ENCODE results near the gene NOLC1.

The NOLC1 gene
- total RNA-seq: 174 to 729 reads per million in 2 experiments

DNA sequence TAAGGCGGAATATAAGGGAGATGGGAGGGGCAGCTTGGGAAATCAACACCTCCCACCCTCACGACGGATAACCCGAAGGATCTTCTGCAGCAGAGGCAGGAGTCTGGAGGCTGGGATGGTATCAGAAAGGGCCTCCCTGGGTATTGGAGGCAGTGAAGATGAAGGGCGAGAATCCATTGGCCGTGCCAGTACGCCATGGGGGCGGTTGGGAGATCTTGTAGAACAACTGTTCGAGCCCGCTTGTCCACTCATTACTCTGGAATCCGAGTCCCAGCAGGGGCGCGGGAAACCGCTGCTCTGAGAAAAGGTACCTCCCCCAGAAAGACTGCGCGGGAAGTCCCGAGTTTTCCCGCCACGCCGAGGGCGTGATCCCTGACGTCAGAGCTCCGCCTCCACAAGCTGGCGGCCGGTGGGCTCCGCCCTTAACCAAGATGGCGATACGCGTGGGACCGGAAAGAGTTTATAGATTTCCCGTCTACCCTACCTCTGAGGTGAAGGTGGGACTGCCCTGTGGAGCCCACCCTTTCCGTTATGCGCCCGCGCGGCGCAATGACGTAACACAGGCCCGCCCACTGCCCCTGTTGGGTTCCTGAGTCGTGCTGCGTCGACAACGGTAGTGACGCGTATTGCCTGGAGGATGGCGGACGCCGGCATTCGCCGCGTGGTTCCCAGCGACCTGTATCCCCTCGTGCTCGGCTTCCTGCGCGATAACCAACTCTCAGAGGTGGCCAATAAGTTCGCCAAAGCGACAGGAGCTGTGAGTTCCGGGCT, at the start of gene NOLC1:
NOLC1 (plus strand) TSS at position 616 of the 771 bp plus-strand sequence; CDS start at position 638, 22 bp downstream.
- DNase-seq (ENCODE audit: low read depth): peak; percentile 100

DNA sequence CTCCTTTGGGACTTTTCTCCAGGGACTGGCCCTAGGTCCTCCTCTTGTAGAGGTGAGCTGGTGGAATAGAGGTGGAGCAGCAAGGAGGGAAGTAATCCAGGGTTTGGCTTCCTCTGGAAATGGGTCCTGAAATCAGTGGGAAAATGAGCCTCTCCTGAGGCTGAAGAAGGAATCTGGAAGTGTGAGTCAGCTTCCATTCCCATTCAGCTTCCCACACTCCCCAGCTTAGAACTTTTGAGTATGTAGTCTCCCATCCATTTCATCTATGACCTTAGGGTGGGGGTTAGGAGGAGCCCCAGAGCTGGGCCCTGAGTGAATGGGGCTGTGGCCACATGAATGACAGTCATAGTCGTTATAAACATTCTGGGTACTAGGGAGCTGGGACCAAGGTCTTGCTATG, 49.8 kb upstream of the NOLC1 start:
- DNase-seq (ENCODE audit: low read depth): no peak

DNA sequence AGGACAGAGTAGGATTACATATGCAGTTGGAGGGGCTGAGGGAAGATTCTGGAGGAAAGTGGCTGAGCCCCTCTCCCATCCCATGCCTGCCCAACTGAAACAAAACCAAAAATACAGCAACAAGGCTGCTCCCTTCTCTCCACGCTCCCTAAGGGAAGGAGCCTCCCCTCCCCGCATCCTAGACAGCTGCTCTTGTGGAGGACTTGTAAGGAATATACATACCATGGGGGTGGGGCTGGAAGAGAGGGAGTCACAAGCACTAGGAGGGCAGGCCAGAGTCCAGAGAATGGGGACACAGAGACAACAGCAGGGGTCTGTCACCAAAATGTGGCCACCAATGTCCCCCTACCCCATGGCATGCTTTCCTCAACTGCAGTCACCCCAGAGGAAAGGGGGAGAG, 45.2 kb upstream of the NOLC1 start:
- no peak for DNase-seq (ENCODE audit: low read depth)

DNA sequence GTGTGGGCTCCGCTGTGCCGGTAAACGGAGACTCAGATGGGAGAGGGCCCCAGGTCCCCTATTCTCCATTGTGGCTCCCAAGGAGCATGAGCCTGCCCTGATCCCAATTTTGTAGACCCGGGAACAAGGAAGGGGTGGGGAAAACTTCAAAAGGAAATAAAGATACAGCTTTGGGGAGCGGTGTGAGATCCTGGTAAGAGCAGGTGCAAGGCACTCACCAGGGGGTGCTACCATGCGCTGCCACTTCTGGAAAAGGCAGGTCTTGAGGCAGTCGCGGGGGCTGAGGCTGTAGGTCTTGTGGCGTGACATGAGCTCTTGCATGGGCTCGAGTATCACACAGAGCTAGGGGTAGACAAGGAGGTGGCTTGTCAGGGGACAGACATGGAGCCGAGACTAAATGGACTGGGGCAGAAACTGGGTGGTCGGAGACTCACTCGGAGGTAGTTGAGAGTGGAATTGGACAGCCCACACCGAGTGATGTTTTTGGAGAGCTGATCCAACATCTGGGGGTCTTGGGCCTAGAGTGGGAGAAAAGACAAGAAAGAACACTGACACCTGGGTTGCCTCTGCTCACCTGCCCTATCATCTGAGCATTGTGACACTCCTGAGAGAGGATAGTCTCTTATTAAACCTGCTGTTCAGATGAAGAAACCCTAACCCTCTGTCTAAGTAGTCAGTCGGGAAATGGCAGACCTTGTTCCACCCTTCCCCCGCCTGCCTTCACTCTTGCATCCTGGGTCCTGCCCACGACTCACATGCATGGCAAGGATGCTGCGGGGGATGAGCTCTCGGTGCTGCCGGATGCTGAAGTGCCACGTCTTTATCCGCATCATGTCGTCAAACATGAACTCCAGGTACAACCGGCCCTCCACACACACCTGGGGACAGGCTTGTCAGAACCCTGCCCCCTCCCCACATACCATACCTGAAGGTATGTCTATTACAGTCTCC, 42.7 kb upstream of the NOLC1 start:
- no peak for DNase-seq (ENCODE audit: low read depth)

DNA sequence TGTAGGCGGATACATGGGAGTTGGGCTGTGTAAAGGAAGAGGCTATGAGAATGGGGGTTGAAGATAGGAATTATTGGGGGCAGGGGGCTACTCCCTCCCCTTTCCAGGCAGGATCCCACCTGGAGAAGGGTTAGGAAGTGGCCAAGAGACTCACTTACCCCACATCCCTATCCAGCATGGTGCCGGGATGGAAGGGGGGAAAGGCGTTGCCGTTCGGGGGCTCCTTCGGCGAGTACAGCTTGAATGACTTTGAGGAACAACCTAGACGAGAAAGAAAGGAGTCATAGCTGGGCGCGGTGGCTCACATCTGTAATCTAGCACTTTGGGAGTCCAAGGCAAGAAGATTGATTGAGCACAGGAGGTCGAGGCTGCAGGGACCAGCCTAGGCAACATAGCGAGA, 40.9 kb upstream of the NOLC1 start:
- no peak for DNase-seq (ENCODE audit: low read depth)

DNA sequence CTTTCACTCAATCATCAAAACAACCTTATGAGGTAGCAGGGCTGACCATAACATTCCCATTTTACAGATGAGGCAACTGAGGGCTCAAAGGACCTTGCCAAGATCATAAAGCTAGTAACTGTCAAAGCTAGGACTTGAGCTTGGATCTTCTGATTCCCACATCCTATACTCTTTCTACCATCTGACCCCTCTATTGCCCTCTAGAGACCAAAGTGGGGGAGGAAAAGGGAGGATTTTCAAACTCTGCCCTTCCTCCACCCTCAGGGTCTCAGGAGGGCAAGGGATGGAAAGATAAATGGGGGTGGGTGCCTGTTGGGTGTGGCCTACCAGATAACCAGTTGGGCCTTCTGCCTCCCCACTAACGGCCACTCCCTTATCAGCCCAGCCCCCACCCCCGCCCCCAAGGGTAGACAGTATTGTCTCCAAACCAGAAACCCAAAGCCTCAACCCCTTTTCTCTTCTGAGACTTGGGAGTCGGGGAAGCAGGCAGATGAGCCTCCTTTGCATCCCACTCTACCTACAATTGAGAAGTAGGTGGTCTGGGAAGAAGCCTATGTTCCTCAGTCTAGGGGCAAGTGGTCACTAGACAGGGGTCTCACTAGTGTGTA, 39.9 kb upstream of the NOLC1 start:
- no peak for DNase-seq (ENCODE audit: low read depth)

DNA sequence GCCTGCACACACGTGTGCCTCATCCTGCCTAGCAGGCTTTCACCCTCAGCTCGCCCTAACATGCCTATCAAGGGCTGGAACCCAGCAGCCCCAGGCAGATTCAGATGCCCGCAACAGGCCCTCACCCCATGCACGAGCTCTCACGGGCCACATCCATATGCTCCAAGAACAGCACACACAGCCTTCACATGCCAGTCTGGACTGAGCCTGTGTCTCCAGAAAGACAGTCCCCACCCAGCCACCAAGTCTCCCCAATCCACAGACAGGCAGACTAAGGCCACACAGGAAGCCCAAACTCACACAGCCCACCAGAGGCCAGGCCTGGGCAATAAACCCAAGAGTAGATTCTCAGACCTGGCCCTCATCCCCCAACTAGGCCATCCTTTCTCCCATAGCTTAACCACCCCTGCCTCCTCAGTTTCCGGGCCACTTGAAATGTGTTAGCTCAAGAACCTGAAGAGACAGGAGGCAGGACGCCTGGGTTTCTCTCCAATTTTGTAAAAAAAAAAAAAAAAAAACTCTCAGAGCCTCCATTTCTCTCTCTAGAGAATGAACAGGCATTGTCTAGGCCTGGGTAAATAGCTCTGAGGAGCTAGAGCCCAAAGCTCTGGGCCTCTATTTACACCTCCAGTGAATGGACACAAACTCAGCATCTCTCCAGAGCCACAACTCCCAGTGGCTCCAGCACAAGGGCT, 38.8 kb upstream of the NOLC1 start:
- no peak for DNase-seq (ENCODE audit: low read depth)

DNA sequence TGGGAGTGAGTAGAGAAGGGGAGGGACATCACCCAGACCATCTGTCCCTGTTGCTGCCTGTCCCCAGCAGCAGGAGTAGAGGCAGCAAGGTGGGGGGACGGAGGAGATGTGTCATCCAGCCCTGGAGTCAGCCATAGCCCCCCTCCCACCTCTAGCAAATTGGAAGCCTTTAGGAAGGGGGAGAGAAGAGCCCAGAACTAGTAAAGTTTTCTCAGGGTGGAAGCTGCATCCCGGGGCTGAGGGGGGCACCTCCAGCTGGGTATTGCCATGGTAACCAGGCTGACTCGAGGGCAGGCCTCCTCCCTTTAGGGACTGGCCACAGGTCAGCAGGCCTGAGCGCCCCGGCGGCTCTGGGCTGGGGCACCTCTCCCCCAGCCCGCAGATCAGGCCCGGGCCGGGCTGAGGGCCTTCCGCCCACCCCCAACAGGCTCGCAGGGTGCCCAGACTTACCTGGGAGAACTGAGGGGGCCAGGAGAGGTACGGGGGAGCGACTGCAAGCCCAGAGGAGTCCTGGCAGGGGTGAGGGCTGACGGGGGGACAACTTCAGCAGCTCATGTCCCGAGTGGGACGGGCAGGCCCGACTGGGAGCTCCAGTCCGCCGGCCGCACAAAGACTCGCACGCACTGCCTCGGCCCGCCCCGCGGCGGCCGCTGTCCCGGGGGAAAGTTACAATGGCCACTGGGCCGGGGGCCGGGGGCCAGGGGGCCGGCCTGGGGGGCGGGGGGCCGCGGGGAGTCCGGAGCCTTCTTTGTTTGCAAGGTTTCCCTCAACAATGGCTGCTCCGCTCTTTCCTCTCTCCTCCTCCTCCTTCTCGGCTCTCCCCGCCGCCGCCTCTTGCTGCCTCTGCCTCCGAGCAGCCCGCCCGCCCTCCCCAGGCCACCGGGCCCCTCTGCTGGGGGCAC, 38.0 kb upstream of the NOLC1 start:
- DNase-seq (ENCODE audit: low read depth): no peak

DNA sequence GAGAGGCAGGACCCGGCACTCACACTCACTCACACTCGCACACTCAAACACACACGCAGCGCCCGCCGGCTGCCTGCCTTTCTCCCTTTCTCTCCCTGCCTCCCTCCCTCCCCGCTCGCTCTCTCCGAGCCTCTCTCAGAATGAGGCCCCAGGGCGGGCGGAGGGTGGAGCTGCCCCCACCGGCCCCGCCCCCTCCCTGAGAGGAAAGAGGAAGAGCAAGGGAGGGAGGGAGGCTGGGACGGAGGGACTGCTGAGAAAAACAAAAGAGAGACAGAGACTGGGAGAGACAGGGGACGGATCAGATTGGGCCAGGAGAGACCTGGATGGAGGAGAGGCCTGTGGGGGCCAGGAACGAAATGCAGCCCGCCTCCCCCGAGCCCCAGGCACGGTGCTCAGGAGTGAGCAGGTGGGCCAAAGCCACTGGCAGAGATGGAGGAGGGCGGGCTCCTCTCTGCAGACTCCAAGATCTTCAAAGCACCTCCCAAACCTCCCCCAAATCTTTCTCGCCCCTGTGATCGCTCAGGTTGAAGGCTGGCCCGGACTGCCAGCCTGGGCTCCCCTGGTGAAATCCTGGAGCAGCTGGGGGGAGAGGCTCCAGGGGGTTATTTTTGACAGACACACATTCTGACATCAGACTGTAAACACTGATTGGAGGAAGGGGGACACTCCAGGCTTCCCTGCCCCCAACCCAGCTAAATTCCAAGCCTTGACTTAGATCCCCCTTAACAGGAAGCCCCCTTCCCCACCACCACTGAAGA, 37.1 kb upstream of the NOLC1 start:
- peak; percentile 80 for DNase-seq (ENCODE audit: low read depth)

DNA sequence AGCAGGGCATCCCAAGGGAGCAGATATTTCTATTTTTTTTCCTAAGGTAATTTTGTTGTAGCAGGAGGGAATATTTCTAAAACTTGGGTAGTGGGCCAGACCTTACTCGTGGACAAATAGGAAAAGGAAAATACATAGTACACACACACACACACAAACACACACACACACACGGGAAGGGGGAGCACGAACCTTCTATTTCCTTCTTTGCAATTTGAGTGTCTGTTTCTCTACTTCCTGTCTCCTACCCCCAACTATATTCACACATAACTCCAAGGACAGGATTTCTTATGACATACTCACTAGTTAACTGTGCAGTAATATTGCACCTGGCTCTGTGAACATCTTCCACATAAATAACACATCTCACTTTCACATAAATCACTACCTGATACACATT, 36.4 kb upstream of the NOLC1 start:
- DNase-seq (ENCODE audit: low read depth): no peak

DNA sequence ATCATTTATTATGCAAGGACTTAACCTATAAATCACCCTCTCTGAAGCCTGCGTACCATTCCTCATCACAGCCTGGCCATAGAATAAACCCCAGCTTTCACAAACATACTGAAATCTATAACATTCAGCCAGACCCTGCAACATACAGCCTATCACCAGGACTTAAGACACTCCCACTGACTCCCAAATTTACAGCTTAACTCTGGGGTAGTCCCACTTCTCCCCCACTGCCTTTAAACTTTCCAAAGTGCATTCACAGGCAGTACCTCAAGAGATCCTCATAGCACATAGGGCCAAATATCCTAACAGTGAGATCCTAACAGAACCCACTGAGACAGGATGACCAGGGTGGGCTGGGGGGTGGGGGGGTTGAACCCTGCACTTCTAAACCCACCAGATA, 35.5 kb upstream of the NOLC1 start:
- no peak for DNase-seq (ENCODE audit: low read depth)

DNA sequence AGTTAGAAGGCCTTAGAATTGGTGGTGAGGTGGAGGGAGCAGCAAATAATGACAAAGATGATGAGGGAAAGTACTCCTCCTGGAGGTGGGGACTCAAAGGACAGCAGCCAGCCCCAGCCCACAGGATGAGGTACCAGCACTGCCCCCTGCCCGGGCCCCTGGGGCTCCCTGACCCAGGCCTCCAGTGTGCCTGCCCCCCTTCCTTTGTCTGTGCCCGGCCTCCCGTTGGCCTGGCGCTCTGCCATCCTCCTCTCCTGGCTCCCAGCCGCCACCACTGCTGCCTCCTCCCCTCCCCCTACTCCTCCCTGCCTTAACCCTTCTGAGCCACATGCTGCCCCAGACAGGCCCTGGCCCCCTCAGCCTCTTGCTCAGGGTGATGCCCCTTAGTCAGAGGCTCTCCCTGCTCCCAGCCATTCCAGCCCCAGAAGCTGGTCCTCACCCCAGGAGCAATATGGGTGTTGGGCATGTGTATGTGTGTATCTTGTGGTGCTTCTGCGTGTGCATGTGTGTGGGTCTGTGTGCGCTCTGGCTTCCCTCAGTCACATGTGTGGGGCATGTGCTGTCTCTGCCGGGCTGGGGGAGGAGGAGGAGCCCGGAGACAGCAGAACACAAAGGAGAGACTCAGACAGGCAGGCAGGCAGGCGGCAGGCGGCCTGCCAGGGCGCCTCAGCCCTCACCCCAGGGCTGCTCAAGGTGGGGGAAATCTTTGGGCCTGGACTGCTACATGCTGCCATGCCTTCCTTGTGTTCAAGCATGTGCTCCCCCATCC, 34.6 kb upstream of the NOLC1 start:
- peak; percentile 61 for DNase-seq (ENCODE audit: low read depth)

DNA sequence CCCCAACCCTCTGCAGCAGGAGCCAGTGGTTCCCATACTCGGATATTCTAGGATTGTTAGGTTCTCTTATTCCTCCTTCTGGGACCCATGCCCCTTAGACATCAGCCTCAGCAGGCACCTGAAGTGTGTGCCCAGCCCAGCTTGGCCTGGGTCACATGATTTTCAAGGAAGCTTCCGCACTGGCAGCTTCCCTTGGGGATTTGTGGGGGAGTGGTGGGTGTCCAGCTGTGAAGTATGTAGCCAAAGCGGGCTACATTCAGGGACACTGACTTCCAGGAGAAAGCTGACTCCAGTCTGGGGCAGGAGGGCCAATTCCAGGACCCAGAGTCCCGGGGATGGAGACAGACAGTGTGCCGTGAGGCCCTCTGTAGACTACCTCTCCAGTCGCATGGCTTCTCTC, 33.3 kb upstream of the NOLC1 start:
- DNase-seq (ENCODE audit: low read depth): no peak

DNA sequence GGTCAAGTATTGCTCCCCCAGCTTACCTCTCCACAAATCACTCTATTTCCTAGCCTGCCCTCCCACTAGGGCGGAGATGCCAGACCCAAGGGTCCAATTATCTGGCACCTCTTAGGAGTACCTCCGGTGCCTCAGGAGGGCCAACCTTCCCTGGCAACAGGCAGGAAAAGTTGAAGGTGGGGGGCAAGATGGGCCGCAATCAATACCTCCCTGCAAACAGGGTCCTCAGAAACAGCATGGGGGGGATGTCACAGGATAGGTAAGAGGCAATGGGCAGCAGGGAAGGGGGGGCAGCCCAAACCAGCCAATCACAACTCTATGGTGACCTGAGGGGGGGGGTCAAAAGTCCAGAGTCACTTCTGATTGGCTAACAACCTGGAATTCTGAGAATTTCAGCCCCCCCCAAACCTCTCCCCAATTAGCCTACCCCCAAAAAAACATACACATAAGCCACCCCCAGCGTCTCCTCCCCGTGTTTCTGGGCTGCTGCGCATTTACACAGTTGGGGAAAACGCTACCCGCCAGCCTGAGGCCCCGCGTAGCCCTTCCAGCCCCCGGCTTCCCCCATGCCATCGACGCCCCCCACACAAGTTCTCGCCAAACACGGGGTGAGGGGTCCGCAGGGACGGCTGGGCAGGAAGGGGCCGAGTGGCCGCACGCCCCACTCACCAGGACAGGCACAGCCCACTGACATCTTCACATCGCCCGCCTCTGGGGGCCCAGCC, 32.6 kb upstream of the NOLC1 start:
- no peak for DNase-seq (ENCODE audit: low read depth)

DNA sequence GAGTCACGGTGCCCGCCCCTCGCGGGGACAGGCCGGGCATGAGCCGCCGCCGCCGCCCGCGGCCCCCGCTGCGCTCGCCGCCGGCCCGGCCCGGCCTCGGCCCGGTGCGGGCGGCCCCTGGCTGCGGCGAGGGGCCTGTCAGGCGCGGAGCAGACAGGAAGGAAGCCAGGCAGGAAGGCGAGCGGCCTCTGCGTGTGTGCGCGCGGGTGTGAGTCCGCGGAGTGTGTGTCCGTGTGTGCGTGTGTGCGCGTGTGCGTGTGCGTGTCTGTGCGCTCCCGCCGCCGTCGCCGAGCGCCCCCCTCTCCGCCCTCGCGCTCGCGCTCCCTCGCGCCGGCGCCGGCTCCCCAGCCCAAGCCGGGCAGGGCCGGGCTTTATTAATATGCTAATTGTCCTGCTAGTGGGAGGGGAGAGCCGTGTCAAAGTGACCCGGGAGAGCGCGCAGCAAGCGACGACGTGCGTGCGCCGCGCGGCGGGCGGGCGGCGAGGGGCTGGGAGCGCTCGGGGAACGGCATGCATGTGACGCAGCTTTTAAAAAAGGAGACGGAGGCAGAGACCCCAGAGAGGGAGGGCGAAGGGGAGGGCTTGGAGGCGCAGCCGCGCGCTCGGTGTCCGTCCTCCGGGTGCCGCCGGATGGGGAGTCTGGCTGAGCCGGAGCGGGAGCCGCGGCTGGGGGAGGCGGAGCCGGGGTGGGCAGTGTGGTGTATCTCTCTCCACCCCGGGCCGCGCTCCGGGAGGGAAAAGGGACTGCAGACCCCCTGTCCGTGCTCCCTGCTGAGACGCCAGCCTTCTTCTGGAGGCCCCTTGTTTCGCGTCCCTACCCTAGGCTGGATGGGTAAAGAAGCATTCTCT, 31.8 kb upstream of the NOLC1 start, which contains the start of gene LDB1:
LDB1 (minus strand) TSS at position 227 of the 849 bp plus-strand sequence. CDS start 258 bp downstream, outside the sequence.
- DNase-seq (ENCODE audit: low read depth): peak; percentile 48

DNA sequence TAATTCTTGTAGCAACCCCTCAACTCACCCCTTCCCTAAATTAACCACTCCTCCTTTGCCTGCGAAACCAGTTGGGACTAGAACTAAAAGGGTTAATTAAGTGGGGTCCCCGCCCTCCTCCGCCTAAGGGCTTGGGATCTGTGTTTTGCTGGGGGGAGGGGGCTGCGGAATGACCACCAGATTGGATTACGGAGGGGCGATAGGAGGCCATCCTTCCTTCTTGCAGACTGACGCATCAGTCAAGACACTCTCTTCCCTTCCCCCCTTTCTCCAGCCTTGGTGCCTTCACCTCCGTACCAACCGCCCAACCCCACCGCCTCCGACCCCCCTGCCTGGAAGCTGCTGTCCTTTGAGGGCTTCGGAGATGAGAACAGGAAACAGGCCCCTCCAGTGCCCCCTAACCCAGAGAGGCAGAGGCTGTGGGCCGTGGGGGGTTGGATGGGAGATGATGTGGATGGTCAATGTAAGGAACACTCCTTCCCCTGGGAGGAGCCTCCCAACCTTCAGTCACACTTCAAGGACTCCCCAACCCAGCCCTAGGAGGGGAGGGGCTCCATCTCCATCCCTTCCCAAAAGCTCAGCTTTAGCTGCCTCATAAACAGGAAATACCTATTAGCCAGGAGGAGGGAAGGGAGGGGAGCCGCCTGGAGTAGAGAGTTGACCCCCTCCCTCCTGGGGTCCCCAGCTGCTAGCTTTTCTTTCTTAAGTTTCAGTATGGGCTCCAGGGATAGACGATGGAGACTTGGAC, 31.0 kb upstream of the NOLC1 start:
- DNase-seq (ENCODE audit: low read depth): no peak

Data from T follicular helper cell (primary cell).